Measurements from ENCODE around the gene PIGS. TPM values are rescaled to one million over a fixed set of nuclear protein-coding genes. Genes with fewer than 3 reads are reported as not detected.
A peak's percentile ranks its signal among the peaks of the same experiment; 100 is the strongest.

PIGS gene
- total and polyA plus RNA-seq, 2 of the 13 experiments (the other 11 are each of a cell fraction or from before 2014, with no cell fraction given) = 31.7 to 42.6 TPM

DNA sequence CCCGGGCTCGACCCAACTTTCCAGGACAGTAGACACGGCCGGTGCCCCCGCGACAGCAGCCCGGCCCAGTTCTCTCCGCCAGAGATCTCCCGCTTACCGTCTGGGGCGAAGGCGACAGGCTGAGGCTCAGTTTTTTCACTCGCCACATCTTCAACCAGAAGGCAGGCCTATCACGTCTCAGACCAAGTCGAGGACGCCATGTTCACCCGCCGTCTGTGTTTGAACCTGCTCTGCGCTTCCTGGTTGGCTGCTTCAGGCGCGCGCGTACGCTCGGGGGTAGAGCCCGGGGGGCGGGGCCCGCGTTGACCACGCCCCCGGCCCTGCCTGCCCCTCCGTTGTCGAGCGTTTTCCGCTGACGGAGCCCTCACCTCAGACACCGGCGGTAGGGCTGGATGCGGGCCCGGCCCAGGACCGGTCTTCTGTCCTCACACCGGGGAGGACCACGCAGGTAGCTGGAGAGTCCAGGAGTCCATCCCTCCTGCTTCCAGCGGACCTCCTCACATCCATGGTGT, 27.5 kb upstream of the PIGS start, which contains the start of gene SPAG5 (continued):
- TF ChIP-seq BCL3 (CRISPR knock-in tag; IDR thresholded peaks at IDR 0.05) (0 out of 2 replicates have a peak, but pooled peaks have one; percentile 37), ZNF260 (CRISPR knock-in tag; IDR thresholded peaks at IDR 0.05; ENCODE audit: borderline replicate concordance, low read depth) (no peak), ZNF678 (CRISPR knock-in tag; IDR thresholded peaks at IDR 0.05) (no peak), ZFP62 (CRISPR knock-in tag; IDR thresholded peaks at IDR 0.05) (no peak), RFX3 (CRISPR knock-in tag; IDR thresholded peaks at IDR 0.05) (no peak), HIVEP1 (CRISPR knock-in tag; IDR thresholded peaks at IDR 0.05) (peak; percentile 49), PHF21A (CRISPR knock-in tag; IDR thresholded peaks at IDR 0.05) (no peak), ZSCAN12 (CRISPR knock-in tag; IDR thresholded peaks at IDR 0.05) (no peak), NCOA2 (CRISPR knock-in tag; IDR thresholded peaks at IDR 0.05) (no peak), SRSF9 (IDR thresholded peaks at IDR 0.05; ENCODE audit: borderline replicate concordance, insufficient read depth, low read depth, low read length, poor library complexity, severe bottlenecking) (no peak), ZNF333 (CRISPR knock-in tag; IDR thresholded peaks at IDR 0.05; ENCODE audit: borderline replicate concordance) (peak; percentile 76; the same call in 1 of the 2 replicates), MLX (CRISPR knock-in tag; IDR thresholded peaks at IDR 0.05) (no peak), REXO4 (CRISPR knock-in tag; IDR thresholded peaks at IDR 0.05; ENCODE audit: borderline replicate concordance) (no peak), FOXA3 (CRISPR knock-in tag; IDR thresholded peaks at IDR 0.05) (no peak), ZNF34 (CRISPR knock-in tag; IDR thresholded peaks at IDR 0.05; ENCODE audit: borderline replicate concordance) (no peak), CBX1 (IDR thresholded peaks at IDR 0.05; ENCODE audit: low read depth) (peak; percentile 43), TFDP1 (CRISPR knock-in tag; IDR thresholded peaks at IDR 0.05; ENCODE audit: borderline replicate concordance) (peak; percentile 98)
- TF ChIP-seq, protein P1, sequence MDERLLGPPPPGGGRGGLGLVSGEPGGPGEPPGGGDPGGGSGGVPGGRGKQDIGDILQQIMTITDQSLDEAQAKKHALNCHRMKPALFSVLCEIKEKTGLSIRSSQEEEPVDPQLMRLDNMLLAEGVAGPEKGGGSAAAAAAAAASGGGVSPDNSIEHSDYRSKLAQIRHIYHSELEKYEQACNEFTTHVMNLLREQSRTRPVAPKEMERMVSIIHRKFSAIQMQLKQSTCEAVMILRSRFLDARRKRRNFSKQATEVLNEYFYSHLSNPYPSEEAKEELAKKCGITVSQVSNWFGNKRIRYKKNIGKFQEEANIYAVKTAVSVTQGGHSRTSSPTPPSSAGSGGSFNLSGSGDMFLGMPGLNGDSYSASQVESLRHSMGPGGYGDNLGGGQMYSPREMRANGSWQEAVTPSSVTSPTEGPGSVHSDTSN (CRISPR knock-in tag; IDR thresholded peaks at IDR 0.05) = no peak
- TF ChIP-seq, protein P2, sequence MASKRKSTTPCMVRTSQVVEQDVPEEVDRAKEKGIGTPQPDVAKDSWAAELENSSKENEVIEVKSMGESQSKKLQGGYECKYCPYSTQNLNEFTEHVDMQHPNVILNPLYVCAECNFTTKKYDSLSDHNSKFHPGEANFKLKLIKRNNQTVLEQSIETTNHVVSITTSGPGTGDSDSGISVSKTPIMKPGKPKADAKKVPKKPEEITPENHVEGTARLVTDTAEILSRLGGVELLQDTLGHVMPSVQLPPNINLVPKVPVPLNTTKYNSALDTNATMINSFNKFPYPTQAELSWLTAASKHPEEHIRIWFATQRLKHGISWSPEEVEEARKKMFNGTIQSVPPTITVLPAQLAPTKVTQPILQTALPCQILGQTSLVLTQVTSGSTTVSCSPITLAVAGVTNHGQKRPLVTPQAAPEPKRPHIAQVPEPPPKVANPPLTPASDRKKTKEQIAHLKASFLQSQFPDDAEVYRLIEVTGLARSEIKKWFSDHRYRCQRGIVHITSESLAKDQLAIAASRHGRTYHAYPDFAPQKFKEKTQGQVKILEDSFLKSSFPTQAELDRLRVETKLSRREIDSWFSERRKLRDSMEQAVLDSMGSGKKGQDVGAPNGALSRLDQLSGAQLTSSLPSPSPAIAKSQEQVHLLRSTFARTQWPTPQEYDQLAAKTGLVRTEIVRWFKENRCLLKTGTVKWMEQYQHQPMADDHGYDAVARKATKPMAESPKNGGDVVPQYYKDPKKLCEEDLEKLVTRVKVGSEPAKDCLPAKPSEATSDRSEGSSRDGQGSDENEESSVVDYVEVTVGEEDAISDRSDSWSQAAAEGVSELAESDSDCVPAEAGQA (IDR thresholded peaks at IDR 0.05; ENCODE audit: low read depth) = no peak
- TF ChIP-seq, protein P2 (CRISPR knock-in tag; IDR thresholded peaks at IDR 0.05; ENCODE audit: borderline replicate concordance) = no peak
